ENCODE measurements around the gene GDA. TPM values are rescaled to one million over a fixed set of nuclear protein-coding genes. Genes with fewer than 3 reads are reported as not detected.

GDA gene
- total RNA-seq, 1 experiment from 2014 or later = 5.0 TPM

DNA sequence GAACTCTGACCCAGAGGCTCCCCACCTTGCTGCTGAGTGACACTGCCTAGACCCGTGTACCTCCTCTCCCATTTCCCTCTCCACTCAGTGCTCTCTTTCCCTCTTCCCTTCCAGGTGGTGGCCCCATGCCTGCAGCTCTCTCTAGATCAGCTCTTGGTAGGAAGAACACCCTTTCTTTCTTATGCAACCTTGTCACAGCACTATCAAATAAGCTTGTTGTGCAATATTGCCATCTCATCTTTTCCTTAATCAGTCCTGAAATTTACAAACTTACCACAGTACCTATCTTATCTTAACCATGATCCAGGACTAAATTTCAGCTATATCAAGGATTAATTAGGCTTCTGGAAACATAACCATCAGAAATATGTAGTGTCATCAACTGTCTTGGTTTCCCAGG lies 127.2 kb downstream of the GDA start:
- Histone ChIP-seq H3K4me1 (ENCODE audit: control insufficient read depth, insufficient read depth, low read length) (no peaks in the 10 kb centered on the region), H3K4me3 (ENCODE audit: low read depth in 2 of 2, low read length in 2 of 2) (no peak overlapping the region), H3K27ac (ENCODE audit: low read length) (no peak overlapping the region), H3K36me3 (ENCODE audit: control insufficient read depth, insufficient read depth, low read length) (no peaks in the 10 kb centered on the region), H3K27me3 (ENCODE audit: control insufficient read depth, insufficient read depth, low read length) (no peaks in the 10 kb centered on the region), H3K9me3 (ENCODE audit: control insufficient read depth, insufficient read depth, low read depth, low read length) (no peaks in the 10 kb centered on the region)
- in situ Hi-C loops (cut with HindIII; ENCODE audit: low pct_unique_long_range_greater_than_20kb, low sequenced_read_pairs) = loop anchor here (10.0 kb wide), 1 partner anchor 232 kb away; no protein-coding TSS in a partner anchor
- TF ChIP-seq TCF7L2 (IDR thresholded peaks at IDR 0.05; ENCODE audit: low read depth, low read length) (no peak), POLR2AphosphoS5 (IDR thresholded peaks at IDR 0.05; ENCODE audit: low read depth, low read length) (no peak), SIN3A (IDR thresholded peaks at IDR 0.05; ENCODE audit: borderline replicate concordance, insufficient read depth, low read depth, low read length) (no peak)
- TF ChIP-seq, protein P1, sequence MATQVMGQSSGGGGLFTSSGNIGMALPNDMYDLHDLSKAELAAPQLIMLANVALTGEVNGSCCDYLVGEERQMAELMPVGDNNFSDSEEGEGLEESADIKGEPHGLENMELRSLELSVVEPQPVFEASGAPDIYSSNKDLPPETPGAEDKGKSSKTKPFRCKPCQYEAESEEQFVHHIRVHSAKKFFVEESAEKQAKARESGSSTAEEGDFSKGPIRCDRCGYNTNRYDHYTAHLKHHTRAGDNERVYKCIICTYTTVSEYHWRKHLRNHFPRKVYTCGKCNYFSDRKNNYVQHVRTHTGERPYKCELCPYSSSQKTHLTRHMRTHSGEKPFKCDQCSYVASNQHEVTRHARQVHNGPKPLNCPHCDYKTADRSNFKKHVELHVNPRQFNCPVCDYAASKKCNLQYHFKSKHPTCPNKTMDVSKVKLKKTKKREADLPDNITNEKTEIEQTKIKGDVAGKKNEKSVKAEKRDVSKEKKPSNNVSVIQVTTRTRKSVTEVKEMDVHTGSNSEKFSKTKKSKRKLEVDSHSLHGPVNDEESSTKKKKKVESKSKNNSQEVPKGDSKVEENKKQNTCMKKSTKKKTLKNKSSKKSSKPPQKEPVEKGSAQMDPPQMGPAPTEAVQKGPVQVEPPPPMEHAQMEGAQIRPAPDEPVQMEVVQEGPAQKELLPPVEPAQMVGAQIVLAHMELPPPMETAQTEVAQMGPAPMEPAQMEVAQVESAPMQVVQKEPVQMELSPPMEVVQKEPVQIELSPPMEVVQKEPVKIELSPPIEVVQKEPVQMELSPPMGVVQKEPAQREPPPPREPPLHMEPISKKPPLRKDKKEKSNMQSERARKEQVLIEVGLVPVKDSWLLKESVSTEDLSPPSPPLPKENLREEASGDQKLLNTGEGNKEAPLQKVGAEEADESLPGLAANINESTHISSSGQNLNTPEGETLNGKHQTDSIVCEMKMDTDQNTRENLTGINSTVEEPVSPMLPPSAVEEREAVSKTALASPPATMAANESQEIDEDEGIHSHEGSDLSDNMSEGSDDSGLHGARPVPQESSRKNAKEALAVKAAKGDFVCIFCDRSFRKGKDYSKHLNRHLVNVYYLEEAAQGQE (IDR thresholded peaks at IDR 0.05; ENCODE audit: insufficient read depth in 1 of 2, low read depth in 2 of 2, low read length in 1 of 2) = no peak
- TF ChIP-seq, protein P2, sequence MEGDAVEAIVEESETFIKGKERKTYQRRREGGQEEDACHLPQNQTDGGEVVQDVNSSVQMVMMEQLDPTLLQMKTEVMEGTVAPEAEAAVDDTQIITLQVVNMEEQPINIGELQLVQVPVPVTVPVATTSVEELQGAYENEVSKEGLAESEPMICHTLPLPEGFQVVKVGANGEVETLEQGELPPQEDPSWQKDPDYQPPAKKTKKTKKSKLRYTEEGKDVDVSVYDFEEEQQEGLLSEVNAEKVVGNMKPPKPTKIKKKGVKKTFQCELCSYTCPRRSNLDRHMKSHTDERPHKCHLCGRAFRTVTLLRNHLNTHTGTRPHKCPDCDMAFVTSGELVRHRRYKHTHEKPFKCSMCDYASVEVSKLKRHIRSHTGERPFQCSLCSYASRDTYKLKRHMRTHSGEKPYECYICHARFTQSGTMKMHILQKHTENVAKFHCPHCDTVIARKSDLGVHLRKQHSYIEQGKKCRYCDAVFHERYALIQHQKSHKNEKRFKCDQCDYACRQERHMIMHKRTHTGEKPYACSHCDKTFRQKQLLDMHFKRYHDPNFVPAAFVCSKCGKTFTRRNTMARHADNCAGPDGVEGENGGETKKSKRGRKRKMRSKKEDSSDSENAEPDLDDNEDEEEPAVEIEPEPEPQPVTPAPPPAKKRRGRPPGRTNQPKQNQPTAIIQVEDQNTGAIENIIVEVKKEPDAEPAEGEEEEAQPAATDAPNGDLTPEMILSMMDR (IDR thresholded peaks at IDR 0.05) = no peak
- DNase-seq (ENCODE audit: low read depth, low spot score) (no peak), ATAC-seq (no peak)
- BruUV-seq (replicated peaks) = no TSS peak
- ChIA-PET CTCF (no interaction called here), POLR2A (no interaction called here)
- intact Hi-C loops (cut with micrococcal nuclease; ENCODE audit: unreplicated experiment) = no loop called here

DNA sequence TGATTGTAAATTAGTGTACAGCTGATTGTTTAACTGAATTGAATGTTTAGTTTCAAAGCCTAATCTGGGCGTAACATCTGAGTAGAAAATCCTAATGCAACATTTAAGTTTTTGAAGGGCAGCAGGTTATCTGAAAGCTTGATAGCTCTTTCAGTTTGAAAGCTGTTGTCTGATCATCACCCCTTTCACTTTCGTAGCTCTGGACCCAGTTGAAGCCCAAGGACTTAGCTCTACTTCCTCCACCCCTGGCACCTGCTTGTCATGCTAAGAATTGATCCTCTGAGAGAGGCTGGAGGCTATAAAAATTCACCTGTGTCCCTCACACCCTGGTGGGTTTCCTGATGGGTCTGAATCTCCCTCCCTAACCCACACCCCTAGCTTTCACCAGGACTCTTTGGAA lies 129.7 kb downstream of the GDA start:
- intact Hi-C loops (cut with micrococcal nuclease; ENCODE audit: unreplicated experiment) (no loop called here), in situ Hi-C loops (cut with HindIII; ENCODE audit: low pct_unique_long_range_greater_than_20kb, low sequenced_read_pairs) (loop anchor here (10.0 kb wide), 1 partner anchor 234 kb away; no protein-coding TSS in a partner anchor)
- BruUV-seq (replicated peaks) = no TSS peak

More for the DNA sequence above, 129.7 kb downstream of the GDA start:
- POLR2A ChIA-PET = no interaction called here
- DNase-seq (ENCODE audit: low read depth, low spot score) (no peak), ATAC-seq (no peak)
- Histone ChIP-seq H3K27ac (ENCODE audit: low read length) (no peak overlapping the region), H3K36me3 (ENCODE audit: control insufficient read depth, insufficient read depth, low read length) (no peaks in the 10 kb centered on the region), H3K4me3 (ENCODE audit: low read depth in 2 of 2, low read length in 2 of 2) (no peak overlapping the region), H3K4me1 (ENCODE audit: control insufficient read depth, insufficient read depth, low read length) (no peaks in the 10 kb centered on the region), H3K9me3 (ENCODE audit: control insufficient read depth, insufficient read depth, low read depth, low read length) (no peaks in the 10 kb centered on the region), H3K27me3 (ENCODE audit: control insufficient read depth, insufficient read depth, low read length) (no peaks in the 10 kb centered on the region)
- TF ChIP-seq SIN3A (IDR thresholded peaks at IDR 0.05; ENCODE audit: borderline replicate concordance, insufficient read depth, low read depth, low read length) (no peak), TCF7L2 (IDR thresholded peaks at IDR 0.05; ENCODE audit: low read depth, low read length) (no peak), POLR2AphosphoS5 (IDR thresholded peaks at IDR 0.05; ENCODE audit: low read depth, low read length) (no peak)
- TF ChIP-seq, protein P2 (IDR thresholded peaks at IDR 0.05) = no peak
- TF ChIP-seq, protein P1 (IDR thresholded peaks at IDR 0.05; ENCODE audit: insufficient read depth in 1 of 2, low read depth in 2 of 2, low read length in 1 of 2) = no peak
- CTCF ChIA-PET = interaction anchor here (1.2 kb wide), 1 partner anchor 240 kb away, joined by 3 read pairs; no protein-coding TSS in a partner anchor
